TTC549 (cell line): ENCODE results near the gene PARVB.

Source experiments
- FAIRE-seq: peaks from 2 replicates; lab custom pipeline; 2012; peaks lifted over from hg19 to GRCh38; lab: Jason Lieb, UNC

Gene PARVB

GRCh38 chr22:44202261-44202789 is 178.2 kb downstream of the PARVB start:
- FAIRE-seq: no peak

DNA sequence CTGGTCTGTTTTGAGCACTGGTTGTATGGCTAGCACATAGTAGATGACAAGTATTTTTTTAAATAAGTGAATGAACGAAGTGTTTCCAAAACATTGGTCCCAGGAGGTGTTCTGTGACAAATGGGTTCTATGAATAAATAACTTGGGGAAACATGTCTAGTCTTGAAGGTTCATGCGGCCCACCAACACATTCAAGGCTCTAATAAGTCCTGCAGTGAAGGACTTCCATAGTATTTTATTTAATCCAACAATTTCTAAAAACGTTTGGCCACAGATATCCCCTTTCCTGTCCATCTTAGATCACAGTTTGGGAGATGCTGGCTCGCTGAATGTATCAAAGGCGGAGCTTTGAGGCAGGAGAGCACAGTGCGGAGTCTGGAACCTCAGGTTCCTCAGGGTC is 179.1 kb downstream of the PARVB start:
- FAIRE-seq: no peak

DNA sequence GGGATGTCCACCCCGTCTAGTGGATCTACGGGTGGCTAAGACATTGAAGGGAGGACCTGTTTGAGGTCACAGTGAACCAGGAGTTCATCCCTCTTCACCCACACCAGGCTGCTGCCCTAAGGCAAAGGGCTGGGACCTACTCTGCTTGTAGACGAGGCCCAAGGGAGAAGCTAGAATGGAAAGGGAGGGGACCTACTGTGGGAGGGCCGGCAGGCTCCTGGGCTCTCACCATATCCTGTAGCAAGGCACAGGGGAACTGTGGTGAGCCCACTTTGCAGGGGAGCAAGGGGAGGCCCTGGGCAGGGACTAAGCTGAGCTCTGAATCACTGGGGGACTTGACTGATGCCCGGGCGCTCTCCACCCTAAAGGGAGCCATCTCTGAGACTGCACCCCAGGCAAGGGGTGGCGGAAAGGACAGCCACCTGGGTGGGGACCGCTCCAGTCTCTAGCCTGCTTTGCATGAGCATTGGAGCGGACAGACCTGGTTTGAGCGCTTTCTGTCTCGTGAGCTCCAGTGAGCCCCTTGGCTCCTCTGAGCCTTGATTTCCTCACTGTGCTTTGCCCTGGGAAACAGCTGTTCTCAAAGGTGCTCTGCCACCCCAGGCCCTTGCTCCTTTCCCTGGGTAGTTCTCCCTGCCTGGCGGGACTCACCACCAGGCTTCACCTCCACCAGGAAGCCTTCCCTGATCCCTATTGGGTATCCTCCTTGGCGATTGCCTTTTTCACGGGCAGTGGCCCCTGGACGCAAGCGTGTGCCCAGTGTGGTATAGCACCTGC is 180.8 kb downstream of the PARVB start:
- no peak for FAIRE-seq

DNA sequence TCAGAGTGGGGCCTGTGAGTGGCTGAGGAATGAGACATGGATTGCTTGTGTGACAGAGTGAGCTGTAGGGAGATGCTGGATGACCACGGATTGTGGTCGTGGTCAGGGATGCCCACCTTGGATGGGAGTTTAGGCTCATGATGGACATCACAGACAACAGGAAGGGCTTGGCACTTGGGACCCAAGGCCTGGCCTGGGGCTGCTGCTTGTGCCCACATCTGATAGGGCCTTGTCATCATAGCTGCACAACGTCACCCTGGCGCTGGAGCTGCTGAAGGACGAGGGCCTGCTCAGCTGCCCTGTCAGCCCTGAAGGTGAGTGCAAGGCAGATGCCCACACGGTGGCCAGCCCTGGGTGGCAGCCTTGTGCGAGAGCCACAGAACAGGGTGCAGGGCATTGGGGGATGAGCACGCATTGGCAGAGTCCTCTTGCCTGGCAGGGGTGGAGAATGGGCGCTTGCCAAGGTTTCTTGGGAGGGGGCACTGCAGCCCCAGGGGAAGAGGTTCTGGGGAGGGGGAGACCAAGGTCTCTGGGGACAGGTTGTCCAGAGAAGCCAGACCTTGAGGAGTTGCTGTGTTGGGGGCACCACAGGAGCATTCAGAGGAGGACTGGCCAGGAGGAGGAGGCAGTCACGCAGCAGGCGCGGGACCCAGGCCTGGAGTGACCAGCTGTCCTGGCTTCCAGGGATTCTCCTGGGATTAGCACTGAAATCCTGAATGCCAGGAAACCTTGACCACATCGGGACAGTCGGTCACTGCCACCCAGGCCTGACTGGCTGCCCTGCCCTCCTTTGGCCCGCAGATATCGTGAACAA is 181.6 kb downstream of the PARVB start:
- no peak for FAIRE-seq

GRCh38 chr22:44206330-44206645 is 182.2 kb downstream of the PARVB start:
- FAIRE-seq: no peak

DNA sequence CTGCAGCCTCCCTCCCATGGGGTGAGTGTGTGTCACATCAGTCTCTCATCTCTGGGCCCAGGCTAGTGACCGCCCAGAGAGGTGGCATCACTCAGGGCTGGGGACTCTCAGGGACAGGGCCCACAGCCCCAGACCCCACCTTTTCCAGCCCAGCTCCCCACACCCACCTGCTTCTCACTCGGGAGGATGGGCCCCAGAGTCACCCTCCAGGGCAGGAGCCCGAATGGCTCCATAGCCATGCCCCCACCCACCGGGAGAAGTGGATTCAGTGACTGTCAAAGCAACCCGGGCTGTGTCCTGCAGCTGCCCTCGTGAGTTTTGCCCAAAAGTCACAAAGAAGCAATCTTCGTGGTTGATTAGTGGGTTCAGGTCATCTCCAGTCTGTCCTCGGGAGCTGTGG is 182.6 kb downstream of the PARVB start:
- FAIRE-seq: no peak

DNA sequence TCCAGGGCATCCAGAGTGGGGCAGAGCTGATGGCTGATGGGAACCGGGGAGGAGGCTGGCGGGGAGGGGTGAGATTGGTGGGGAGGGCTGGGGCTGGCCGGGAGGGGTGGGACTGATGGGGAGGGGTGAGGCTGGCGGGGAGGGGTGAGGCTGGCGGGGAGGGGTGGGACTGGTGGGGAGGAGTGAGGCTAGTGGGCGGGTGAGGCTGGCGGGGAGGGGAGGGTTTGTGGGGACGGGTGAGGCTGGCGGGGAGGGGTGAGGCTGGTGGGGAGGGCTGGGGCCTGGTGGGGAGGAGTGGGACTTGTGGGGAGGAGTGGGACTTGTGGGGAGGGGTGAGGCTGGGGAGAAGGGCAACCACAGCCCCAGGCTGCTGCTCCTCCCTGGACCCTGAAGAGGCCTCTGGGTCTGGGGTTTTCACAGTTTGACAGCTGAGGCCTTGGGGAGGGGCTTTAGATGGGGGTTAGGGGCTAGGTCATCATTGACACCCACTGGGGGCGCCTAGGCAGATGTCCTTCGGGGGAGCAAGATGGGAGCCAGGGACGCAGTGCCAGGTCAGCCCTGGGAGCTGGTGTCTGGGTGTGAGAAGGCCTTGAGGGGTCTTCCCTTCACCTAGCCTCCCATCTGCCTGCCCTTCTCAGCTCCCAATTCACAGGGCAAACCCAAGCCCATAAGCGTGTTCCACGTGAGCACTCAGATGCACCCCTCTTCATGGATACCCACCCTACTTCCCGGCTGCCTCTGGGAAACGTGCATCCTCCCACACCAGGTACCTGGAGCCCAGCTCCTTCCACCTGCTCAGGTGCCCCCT is 183.3 kb downstream of the PARVB start:
- FAIRE-seq: no peak

GRCh38 chr22:44207981-44208317 is 183.8 kb downstream of the PARVB start:
- no peak for FAIRE-seq

GRCh38 chr22:44209343-44209742 is 185.2 kb downstream of the PARVB start:
- FAIRE-seq: no peak

DNA sequence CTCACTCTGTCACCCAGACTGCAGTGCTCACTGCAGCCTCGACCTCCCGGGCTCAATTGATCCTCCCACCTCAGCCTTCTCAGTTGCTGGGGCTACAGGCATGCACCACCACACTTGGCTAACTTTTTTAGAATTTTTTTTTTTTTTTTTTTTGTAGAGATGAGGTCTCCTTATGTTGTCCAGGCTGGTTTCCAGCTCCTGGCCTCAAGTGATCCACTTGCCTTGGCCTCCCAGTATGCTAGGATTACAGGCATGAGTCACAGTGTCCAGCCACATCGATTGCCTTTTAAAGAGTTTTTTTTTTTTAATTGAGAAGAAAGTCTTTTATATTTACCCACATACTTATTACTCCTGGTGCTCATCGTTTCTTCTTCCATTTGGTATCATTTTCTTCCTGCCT is 186.6 kb downstream of the PARVB start:
- no peak for FAIRE-seq

DNA sequence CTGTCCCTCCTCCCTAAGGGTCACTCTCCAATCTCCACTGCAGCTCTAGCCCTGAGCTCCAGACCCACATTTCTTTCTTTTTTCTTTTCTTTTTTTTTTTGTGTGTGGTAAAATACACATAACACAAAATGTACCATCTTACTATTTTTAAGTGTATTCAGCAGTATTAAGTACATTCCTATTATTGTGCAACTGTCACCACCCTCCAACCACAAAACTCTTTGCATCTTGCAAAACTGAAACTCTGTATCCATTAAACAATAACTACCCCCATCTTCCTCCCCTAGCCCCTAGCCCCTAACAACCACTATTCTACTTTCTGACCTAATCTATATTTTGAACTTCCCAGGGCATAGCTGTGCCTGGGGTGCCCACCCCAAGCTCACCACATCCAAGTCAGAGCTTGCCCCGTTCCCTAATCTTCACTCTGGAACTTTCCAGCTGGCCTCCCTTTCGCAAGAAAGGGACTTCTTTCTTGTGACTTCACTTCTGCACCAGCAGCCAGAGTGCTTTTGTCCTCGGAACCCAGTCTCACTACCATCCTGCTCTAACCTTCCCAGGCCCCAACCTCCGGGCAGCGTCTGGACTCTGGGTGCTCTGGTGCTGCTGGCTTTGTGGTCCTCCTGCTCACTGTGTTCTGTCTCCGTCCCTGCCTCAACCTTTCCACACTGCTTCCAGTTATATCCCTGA is 187.3 kb downstream of the PARVB start:
- FAIRE-seq: no peak

DNA sequence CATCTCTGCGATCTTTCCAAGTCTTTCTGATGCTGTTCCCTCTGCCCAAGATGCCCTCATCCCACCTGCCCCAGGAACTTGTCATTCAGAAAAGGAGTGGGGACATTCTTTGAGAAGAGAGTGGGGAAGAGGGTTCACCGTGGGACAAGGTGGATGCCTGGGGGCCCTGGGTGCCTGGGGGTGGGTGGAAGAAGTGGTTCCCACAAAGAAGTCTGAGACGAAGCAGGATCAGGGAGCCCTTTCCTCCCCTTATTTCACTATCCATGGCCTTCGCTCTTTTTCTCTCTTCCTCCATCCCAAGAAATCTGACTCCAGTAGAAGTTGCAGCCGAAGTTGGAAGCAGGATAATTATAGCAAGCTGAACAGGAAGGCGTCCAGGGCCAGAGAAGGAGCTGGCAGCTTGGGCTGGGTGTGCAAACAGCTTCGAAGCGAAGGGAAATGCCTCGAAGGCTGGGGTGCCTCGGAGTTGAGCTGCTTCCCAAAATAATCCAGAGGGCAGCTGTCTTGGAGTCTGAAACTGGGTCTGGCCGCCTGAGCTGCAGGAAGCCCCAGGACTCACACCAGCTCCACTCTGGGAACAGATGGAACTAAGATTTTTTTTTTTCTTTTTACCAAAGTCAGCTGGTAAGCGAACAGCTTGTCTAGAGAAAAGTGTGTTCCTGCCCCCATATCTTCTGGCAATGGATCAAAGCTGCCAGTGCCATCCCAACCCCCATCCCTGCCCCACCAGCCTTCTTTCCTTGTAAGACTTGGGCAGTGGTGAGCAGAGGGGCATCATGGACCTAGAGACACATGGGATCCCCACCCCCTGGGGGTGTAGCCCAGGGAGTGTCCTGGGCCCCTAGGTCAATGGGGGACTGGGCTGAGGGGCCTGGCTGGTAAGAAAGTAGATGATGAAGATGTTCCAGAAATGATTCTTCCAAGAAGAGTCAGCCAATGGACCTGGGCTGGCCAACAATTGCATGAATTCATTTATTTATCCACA is 188.1 kb downstream of the PARVB start:
- FAIRE-seq: no peak

GRCh38 chr22:44212936-44213335 is 188.8 kb downstream of the PARVB start:
- no peak for FAIRE-seq

DNA sequence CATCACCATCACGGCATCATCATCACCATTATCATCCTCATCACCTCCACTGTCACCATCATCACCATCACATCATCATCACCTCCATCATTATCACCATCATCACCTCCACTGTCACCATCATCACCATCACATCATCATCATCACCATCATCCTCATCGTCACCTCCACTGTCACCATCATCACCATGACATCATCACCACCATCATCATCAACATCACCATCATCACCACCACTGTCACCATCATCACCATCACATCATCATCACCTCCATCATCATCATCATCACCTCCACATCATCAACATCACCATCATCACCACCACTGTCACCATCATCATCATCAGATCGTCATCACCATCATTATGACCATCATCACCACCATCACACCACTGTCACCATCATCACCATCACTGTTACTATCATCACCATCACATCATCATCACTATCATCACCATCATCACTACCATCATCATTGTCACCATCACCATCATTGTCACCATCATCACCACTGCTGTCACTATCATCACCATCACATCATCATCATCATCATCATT is 189.5 kb downstream of the PARVB start:
- FAIRE-seq: no peak

GRCh38 chr22:44214187-44214586 is 190.1 kb downstream of the PARVB start:
- FAIRE-seq: no peak

- no peak for FAIRE-seq
Observed at GRCh38 chr22:44214764-44215163, 190.7 kb downstream of the PARVB start.

- FAIRE-seq: no peak
Observed at GRCh38 chr22:44215287-44215686, 191.2 kb downstream of the PARVB start.

DNA sequence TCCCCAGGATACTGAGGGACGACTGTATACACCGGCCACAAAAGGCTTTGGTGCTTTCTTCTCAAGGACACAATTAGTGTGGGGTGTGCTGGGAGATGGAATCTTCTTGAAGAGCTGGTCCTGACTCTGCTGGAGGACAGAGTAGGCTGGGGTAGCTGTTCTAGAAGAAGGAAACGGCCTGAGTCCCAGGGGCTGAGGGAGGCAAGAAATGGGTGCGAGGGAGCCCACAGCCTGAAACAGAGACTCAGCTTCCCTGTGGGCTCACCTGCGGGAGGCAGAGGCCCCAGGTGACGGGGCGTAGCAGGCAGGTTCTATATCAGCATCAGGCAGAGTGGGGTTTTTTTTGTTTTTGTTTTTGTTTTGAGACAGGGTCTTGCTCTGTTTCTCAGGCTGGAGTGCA is 193.2 kb downstream of the PARVB start:
- FAIRE-seq: no peak

GRCh38 chr22:44218071-44218470 is 194.0 kb downstream of the PARVB start:
- FAIRE-seq: no peak

- no peak for FAIRE-seq
Observed at GRCh38 chr22:44219101-44219870, 195.2 kb downstream of the PARVB start.
